Stimulated activated CD8-positive, alpha-beta memory T cell treated with anti-CD3 and anti-CD28 coated beads, Interleukin-7, amount 100 ng/mL, for 1 hour (primary cell): ENCODE measurements around the gene CMIP.
"Not testable (repeated sequence)": the region's sequence is repeated elsewhere in the genome, so short reads cannot be mapped to it uniquely, and the experiment has no call there.

Source experiments
- DNase-seq, 2 donors: peaks; one replicate each; pipeline ENCODE4 v3.0.0-alpha.2; 2020; ENCODE audit warnings: low read depth in 2 of 2

Gene CMIP

GRCh38 chr16:81684242-81684837 is 239.7 kb downstream of the CMIP start:
- no peak for DNase-seq

- no peak for DNase-seq
These were observed 240.3 kb downstream of the CMIP start for GRCh38 chr16:81684901-81685300.

- no peak for DNase-seq
These were observed 242.0 kb downstream of the CMIP start for GRCh38 chr16:81686391-81687130.

GRCh38 chr16:81687131-81687456 is 242.5 kb downstream of the CMIP start:
- DNase-seq = no peak

GRCh38 chr16:81688182-81688581 is 243.6 kb downstream of the CMIP start:
- no peak for DNase-seq

- not testable (repeated sequence) for DNase-seq
These were observed 244.2 kb downstream of the CMIP start for GRCh38 chr16:81688839-81689238.

GRCh38 chr16:81692021-81692420 is 247.4 kb downstream of the CMIP start:
- no peak for DNase-seq

GRCh38 chr16:81692571-81692970 is 248.0 kb downstream of the CMIP start:
- no peak for DNase-seq

- DNase-seq = no peak
These were observed 248.6 kb downstream of the CMIP start for GRCh38 chr16:81693041-81693743.

GRCh38 chr16:81693744-81694303 is 249.2 kb downstream of the CMIP start:
- DNase-seq = no peak

- DNase-seq = no peak
These were observed 250.1 kb downstream of the CMIP start for GRCh38 chr16:81694494-81695280.

- no peak for DNase-seq
These were observed 250.9 kb downstream of the CMIP start for GRCh38 chr16:81695321-81696165.

- no peak for DNase-seq
These were observed 251.8 kb downstream of the CMIP start for GRCh38 chr16:81696166-81696960.

- DNase-seq = peak in 1 of 2 donors; percentile 9
These were observed 252.5 kb downstream of the CMIP start for GRCh38 chr16:81696961-81697615.

- DNase-seq = no peak
These were observed 253.2 kb downstream of the CMIP start for GRCh38 chr16:81697616-81698309.

- DNase-seq = no peak
These were observed 253.7 kb downstream of the CMIP start for GRCh38 chr16:81698310-81698641.

- DNase-seq = no peak
These were observed 255.0 kb downstream of the CMIP start for GRCh38 chr16:81699596-81699995.

GRCh38 chr16:81700071-81700779 is 255.6 kb downstream of the CMIP start:
- DNase-seq = no peak

GRCh38 chr16:81700780-81701165 is 256.2 kb downstream of the CMIP start:
- no peak for DNase-seq
